Activated CD8-positive, alpha-beta memory T cell treated with anti-CD3 and anti-CD28 coated beads for 1 hour (primary cell): ENCODE data around the gene PAQR7.

ENCODE experiments used
- DNase-seq, 2 donors: peaks; one replicate each; pipeline ENCODE4 v3.0.0-alpha.2; 2020; ENCODE audit warnings: low read depth in 1 of 2; ENCODE audit errors: extremely low read depth in 1 of 2

Gene PAQR7, protein sequence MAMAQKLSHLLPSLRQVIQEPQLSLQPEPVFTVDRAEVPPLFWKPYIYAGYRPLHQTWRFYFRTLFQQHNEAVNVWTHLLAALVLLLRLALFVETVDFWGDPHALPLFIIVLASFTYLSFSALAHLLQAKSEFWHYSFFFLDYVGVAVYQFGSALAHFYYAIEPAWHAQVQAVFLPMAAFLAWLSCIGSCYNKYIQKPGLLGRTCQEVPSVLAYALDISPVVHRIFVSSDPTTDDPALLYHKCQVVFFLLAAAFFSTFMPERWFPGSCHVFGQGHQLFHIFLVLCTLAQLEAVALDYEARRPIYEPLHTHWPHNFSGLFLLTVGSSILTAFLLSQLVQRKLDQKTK

DNA sequence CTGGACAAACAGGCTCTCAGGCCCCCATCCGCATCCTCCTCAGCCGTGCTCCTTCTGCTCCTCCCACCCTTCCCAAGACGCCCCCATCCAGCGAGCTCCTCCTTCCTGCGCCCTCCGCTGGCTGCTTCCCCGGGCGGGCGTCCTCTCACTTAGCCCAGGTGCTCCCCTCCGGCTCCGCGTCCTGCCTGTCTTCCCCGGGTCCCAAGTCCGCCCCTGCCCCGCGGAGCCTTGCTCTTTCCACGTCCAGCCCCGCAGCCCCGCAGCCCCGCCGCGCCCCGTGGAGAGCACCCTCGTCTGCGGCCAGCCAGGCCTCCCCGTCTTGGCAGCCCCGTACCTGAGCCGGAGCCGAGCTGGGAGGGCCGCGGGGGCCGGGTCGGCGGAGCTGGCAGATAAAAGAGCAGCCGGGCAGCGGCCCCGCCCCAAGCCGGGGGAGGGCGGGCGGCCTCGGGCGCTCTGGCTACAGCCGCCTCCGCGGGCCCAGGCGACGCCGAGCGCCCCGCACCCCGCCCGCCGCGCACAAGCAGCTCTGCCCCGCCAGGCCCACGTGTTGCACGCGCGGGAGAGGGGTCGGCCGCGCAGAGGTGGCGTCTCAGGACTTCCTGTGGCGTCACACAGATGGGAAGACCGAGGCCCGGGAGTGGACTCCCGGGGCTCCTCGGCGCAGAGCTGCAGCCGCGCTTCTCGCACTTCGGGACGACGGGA is at the start of gene PAQR7:
PAQR7 (minus strand) TSS at position 555 of the 702 bp plus-strand sequence. CDS start 11,869 bp downstream, outside the sequence.
- peak in 1 of 2 donors; percentile 38 for DNase-seq

DNA sequence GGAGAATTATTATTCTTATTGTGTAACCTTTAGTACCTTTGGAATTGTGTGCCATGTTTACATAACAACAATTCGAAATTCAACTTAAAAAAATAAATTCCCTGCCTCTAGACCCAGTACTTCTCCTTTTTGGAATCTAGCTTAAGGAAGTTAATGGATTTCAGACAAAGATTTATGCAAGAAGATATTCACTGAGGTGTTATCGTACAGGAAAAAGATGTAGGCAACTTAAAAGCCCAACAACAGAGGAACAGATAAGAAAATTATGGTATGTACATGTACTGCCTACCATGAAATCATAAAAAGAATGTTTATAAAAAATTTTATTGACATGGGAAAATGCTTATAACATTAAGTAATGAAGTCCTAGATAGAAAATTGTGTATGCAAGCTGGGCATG is 48.9 kb upstream of the PAQR7 start:
- DNase-seq = no peak

DNA sequence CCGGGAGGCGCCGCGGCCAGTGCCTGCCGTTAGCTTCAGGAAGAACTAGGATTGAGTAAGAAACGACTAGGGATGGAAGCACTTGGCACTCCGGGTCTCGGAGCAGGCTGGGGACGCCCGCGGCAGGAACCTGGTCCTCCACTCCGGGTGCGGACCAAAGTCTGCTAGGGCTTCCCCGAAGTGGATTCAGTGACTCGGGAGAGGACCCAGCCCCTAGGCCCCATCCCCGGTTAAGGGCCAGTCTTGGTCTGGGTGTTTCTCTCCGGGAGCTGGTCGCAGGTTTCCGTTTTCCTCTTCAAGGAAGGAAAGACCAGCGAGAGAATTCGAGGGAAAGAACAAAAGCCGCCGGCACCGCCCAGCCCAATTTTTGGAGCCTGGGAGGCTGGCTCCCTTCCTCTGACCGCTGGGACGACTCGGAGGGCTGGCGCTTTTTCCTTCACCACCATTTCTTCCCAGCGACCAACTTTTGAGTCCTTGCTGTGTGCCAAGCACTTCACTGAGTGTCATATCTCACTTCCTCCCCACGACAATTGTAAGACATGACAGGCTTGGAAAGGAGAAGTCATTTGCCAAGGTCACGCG is 47.6 kb upstream of the PAQR7 start:
- no peak for DNase-seq

DNA sequence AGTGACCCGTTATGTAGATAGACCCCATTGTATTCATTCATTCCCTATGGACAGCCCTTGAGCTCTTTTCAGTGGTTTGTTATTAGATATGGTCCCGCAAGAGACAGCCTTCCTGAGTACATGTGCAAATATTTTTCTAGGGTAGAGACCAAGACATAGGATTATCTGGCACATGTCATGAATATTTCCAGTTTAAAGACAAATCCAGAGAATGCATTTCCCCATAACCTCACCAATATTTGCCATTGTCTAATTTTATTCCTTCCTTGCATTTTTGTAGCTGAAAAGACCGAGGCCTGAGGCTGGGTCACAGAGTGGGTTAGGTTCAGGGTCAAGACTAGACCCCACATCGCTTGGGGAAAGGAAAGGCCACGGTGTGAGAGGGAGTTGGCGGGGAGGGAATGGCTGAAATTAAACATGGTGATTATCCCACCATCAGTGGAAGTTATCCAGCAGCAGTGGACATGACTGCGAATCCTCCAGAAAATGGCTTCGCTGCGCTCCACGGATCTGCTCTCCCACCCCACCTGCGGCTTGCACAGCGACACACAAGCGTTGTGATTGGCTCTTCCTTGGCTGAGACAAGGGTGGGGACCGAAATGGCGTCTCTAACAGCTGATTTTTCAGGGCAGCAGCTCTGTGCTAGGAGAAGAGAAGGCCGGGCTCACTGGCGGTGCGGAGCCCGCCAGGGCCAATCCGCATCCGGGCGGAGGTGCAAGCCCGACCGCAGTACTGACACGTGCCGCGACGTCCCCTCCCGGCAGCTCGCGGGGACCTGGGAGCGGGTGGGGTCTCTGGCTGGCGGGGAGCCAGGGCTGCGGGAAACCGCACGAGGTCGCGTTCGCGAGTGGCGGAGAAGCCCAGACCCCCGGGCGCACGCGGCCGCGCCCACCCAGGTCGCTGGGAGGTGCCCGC is 46.8 kb upstream of the PAQR7 start:
- peak in 1 of 2 donors; percentile 19 for DNase-seq

DNA sequence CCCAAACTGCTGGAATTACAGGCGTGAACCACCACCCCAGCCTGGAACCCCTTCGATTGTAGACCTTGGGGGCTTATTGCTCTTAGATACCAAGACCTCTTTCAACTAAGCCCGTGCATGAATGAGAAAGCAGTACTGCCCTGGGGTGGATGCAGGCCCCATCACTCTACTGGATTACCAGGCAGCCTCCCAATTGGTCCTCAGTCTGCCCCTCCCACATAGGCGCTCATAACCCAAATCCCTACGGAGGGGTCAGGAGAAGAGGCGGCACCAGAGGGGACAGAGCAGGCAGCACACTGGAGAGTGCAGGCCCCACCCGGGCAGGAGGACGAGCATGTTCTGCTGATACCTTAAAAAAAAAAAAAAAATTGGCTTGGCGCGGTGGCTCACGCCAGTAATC is 43.1 kb upstream of the PAQR7 start:
- DNase-seq = no peak

DNA sequence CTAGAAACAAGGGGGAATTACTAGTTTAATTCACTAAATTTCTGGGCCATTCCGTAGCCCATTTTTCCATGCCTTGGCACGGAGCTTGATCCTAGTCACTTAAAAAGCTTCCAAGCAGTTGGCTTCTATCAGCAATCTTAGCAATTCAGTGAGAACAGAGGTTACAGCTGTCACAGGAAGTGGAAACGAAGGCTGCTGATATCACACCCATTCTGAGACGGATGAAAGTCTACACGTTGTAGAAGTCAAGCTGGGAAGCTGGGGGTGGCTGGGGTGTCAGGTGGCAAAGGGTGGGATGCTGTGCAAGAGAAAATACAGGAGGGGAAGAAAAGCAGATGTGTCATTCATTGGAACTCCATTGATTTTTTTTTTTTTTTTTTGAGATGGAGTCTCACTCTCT is 42.5 kb upstream of the PAQR7 start:
- no peak for DNase-seq

DNA sequence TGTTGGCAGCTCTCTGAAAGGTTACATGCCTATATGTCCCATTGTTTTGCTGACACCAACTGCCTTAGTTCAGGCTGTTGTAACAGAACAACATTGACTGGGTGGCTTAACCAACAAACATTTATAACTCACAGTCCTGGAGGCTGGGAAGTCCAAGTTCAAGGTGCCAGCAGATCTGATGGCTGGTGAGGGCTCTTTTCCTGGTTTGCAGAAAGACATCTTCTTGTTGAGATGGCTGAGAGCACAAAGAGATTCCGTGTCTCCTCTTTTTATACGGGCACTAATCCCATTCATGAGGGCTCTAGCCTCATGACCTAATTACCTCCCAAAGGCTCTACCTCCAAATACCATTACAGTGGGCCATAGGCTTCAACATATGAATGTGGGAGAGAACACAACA is 41.0 kb upstream of the PAQR7 start:
- no peak for DNase-seq

DNA sequence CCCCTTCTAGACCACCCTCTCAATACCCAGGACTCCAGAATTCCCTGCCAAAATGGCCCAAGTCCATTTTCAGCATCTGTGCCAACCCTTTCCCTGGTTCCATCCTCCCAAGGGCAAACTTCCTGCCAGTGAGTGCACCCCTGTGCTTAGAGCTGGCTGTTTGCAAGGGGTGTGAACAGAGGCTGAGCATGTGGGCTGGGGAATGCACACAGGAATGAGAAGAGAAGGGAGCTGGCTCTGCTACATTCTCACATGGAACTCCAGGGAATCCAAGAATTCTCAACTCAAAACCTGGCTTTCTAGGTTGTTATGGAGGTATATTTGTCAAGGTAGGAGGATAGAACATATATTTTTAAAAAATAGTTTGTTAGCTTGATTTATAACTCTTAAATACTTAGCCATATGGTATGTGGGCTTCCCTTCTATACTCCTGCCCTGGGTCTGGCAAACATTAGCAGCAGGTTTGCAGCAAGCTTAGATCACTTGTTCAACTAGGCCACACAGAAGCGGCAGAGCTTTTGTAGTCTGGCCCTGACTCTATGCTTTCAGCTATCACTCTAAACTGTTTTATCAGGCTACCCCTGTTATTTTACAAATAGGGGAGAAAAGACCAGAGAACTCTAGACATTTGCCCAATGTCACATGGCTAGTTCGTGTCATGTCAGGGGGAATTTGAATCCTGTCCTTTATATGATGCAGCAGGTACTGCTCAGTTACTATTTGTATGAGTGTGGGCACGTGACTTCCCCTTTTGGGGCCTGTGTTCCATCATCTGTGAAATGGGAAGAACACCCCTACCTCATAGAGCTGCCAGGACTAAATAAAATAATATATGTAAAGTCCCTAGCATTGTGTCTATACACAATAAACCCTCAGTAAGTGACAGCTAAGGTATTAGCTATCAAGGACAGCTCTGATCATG is 38.8 kb upstream of the PAQR7 start:
- no peak for DNase-seq

DNA sequence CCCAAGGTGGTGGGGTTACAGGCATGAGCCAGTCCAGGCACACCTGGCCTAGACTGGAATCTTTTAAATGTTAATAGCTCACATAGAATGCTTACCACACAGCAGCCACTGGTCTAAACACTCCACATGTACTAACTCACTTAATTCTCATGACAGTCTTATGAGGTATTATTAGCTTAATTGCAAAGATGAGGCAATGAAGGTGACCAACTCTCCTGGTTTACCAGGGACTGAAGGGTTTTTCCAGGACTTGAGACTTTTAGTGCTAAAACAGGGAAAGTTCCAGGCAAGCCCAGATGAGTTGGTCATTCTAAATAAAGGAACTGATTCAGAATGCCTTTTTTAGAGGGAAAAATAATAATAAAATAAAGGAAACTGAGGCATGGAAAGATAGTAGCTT is 37.7 kb upstream of the PAQR7 start:
- no peak for DNase-seq

DNA sequence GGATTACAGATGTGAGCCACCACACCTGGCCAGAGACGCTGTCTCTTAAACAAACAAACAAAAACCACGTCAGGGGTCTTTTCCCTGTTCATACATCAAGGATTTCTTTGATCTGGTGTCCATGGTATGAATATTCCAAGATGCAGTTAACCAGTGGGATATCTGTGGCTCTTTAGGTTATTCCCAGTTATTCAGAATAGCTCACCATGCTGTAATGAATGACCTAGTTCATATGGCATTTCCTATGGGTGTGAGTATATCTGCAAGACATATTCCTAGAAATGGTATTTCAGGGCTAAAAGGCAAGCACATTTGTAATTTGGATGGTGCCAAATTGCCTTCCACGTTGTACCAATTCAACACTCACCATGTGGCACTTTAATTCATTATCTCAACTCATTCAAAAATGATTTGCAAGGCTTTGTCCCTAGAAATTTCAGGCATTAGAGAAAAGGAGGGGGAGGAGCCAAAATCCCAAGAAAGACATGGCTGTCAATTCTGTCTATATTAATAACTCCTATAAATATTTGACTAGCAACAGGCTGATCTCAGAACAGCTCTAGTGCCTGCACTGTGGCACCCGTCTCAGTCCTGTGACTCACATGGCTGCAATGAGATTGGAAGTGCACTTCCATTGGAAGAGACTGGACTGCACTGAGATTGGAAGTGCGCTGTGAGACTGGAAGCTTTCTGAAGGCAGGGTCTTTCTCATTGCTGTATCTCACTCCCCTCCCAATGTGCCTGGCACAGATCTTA is 36.7 kb upstream of the PAQR7 start:
- no peak for DNase-seq

DNA sequence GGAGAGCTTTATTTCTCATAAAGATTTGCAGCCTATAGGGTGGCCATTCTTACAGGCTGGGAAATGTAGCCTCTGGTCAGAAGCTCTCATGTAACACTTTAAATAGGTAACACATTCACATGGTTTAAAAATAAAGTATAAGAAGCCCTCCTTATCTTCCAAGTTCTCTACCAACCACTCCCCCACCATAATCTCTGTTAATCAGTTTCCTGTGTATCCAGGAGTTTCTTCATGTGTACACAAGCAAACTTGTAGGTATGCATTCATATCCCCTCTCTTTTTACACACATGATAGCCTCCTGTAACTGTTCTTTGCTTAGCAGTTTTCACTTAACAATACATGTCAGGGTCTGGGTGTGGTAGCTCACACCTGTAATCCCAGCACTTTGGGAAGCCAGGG is 35.7 kb upstream of the PAQR7 start:
- DNase-seq = no peak

DNA sequence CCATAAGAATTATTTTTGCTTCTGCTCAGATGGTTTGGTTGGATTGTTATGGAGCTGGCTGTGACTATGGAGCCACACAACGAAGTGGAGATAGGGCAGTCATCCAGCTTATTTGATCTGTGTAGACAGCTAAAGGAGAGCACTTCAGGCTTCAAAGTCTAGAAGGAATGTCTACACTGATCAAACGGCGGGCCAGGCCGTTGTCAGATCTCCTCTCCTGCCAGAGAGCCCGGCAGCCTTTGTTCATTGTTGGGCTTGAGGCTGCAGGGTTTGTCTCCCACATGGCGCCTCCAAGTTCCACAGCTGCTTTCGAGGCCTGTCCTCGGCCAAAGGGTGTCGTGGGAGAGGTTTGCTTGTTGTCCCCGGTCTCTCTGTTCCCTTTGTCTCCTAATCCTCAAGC is 33.5 kb upstream of the PAQR7 start:
- DNase-seq = no peak

DNA sequence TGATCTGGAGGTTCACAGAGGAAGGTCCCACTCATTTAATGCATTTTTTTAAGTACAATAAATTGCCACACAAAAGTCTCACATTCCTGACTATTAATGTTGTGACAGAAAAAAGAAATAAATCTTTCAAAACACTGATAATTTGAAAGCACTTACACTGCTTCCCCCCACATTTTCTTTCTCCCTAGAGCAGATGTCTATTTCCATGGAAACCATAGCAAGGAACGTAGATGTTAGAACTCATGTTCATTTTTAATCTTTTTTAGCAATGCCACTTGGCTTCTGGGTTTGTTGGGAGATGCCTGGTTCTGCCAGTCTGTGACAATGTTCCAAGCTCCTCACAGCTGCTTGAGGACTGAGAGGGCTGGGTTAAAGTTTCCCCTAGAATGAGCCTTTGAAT is 32.7 kb upstream of the PAQR7 start:
- no peak for DNase-seq

DNA sequence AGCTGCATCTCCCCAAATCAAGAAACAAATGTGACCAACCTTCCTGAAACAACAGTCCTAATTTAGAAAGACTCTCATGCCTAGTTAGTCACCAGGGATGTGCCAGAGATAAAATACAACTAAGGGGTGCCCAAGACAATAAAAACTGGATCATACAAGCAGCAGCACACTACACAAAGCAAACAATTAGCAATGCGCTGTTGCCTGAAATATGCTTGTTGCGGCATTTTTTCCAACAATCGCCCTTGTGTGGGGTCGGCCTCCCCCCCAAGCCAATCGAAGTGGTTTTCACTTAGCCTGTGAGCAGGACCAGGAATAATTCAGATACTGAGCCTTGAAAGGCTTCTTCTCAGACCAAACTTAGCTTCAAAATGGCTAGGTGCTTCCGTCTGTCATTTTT is 32.1 kb upstream of the PAQR7 start:
- no peak for DNase-seq

DNA sequence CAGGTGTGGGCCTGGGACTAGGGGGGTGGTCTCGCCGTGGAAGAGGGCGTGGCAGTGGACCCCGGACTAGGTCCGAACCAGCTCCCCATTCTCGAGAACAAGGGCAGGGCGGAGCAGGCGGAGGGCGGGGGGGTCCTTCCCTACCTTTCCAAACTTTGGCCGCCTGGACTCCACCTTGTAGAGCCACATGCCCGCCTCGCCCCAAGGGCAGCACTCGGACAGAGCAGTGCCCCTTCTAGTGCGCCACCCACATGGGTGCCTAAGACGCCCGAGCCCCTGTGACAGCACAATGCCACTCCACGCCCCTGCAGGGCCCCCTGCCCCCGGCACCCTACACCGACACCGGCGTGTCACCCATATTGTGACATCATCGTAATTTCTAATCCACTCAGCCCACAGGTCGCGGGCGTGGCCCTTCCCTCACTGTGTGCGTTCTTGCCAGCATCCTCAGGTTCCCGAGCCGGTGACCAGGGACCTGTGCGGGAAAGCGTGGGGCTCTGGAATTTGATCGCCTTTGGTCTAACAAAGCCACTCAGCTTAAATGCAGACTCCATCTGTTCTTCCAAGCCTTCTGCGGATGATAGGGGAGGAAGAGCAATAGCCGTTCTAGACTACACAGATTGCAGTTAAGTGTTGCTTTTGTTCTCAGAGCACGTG is 31.3 kb upstream of the PAQR7 start:
- no peak for DNase-seq

DNA sequence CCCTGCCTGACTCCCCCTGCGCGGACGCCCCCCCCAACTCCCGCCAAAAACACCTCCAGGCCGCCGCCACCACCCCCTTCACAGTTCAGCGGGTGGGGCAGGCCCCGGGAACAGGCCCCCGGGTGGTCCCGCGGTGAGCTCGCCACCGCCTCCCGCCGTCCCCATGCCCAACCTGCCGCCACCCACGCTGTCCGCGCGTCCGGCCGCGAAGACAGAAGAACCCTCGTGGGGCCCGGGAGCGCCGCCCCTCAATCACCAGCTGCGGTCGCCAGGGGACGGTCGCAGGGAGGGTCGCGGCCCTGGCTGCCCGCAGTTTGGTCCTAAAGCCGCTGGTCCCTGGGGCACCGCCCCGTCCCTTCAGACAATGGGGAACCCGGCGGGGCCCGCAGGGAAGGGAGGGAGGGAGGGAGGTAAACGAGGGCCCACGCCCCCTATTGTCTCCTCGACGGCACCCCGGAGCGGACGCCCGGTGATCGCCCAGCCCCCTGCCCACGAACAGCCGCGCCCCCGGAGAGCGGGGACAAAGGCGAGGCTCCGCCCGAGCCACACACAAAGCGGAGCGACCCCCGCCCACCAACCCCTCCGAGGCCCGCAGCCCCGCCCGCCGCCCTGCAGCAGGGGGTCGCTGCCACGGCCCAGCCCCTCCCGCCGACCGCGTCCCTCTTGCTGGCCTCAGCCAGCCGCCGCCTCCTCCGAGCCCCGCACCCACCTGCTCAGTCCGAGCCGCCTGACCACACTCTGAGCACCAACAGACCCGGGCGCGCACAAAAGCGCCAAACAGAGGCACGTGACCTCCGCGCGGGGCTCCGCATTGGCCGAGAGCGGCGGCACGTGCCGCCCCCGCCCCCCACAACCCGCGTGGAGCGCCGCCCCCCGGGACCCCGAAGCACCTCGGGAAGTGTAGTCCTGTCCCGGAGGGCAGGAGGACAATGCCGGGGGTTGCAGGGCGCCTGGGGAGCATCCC is 30.5 kb upstream of the PAQR7 start, which contains the start of gene STMN1:
STMN1 (minus strand) TSS at position 740 of the 964 bp plus-strand sequence. CDS start 1,743 bp downstream, outside the sequence.
- DNase-seq = peak; percentile 52 to 84

DNA sequence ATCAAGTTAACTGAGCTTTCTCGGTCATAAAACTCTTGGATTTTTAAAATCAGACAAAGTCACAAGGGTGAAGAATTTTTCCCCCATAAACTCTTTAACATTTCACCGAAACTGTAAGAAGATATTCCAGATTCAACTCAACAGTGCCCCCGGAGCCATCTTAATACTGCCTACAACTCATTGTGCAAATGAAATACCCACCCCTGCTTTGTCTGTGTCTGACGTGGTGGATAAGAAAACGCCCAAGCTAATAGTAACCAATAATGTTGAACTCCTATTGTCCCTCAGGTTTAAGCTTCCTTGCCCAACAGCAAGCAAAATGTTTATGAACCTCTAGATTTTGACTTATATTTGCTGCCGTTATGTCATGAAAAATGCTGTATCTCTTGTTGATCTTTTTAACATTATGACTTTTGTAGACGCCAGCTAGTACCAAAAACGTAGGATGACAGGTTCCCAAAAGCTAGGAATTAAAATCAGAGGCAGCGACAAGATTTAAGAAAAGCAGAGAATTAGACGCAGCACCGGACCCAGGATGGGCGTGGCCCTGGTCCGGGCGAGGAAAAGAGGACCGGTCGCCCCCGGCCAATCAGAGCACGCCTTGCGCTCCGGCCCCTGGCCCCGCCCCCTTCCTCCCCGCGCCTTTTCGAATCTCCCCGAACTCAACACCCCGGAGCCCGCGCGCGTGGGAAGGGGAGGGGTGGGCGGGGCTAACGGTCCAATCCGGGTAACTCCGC is 29.6 kb upstream of the PAQR7 start:
- DNase-seq = peak; percentile 73 to 90
